GM12878 (cell line): ENCODE data around the gene TRIM16. TPM values are rescaled to one million over a fixed set of nuclear protein-coding genes. Genes with fewer than 3 reads are reported as not detected.
"Not testable (repeated sequence)": the region's sequence is repeated elsewhere in the genome, so short reads cannot be mapped to it uniquely, and the experiment has no call there.

Experiments used
- ATAC-seq: fragments of 200-7000 bp; cut with Tn5 transposase; 3 replicates; pipeline ENCODE4 v1.9.1; 2020; ENCODE audit warnings: mild to moderate bottlenecking, moderate library complexity
- BruUV-seq: library from RNA; stranded (reverse); fragments of 400-500 nt; replicated peaks from 2 replicates; lab custom pipeline; 2021; lab: Mats Ljungman, UMichigan
- CTCF ChIA-PET: fragments of 300-600 bp; sonication (Branson Sonifier 250); formaldehyde crosslinking; extraction: SDS; loops from one replicate; lab custom pipeline; 2021; ENCODE audit warnings: inconsistent platforms; lab: Yijun Ruan, JAX
- POLR2A ChIA-PET: fragments of 350-600 bp; formaldehyde crosslinking; extraction: SDS; loops from one replicate; lab custom pipeline; 2021; ENCODE audit warnings: inconsistent platforms; lab: Charles Lee
- RAD21 ChIA-PET: fragments of 300-600 bp; sonication (Branson Sonifier 250); formaldehyde crosslinking; loops from one replicate; lab custom pipeline; 2023; ENCODE audit warnings: antibody characterized with exemption; ENCODE audit not compliant: unreplicated experiment; lab: Charles Lee
- SMC1A ChIA-PET: fragments of 300-600 bp; sonication (Branson Sonifier 250); formaldehyde crosslinking; loops from one replicate; lab custom pipeline; 2023; ENCODE audit not compliant: unreplicated experiment, uncharacterized antibody; lab: Charles Lee
- DNase-seq: peaks from one replicate; pipeline ENCODE4 v3.0.0-alpha.2; 2011; ENCODE audit warnings: low read depth, low spot score
- FAIRE-seq: peaks from 3 replicates; lab custom pipeline; 2011; peaks lifted over from hg19 to GRCh38; lab: Jason Lieb, UNC
- H2AFZ ChIP-seq: 2 replicates; pipeline ENCODE4 v1.6.0; 2011; ENCODE audit warnings: low read depth, low read length, control low read depth; ENCODE audit not compliant: control insufficient read depth
- H3K27ac ChIP-seq: 2 replicates; pipeline ENCODE4 v1.5.1; 2011; ENCODE audit warnings: control low read depth; ENCODE audit not compliant: control insufficient read depth, insufficient read depth
- H3K27me3 ChIP-seq, 2 experiments: replicated peaks in 1 of 2; 2 replicates each; pipeline versions ENCODE4 v1.6.0 to v1.6.1; 2011; ENCODE audit warnings: low read length in 1 of 2; ENCODE audit not compliant: control insufficient read depth in 2 of 2, insufficient read depth in 2 of 2
- H3K36me3 ChIP-seq, 2 experiments: 2 replicates each; pipeline ENCODE4 v1.5.1; 2011; ENCODE audit warnings: low read length in 1 of 2; ENCODE audit not compliant: control insufficient read depth in 2 of 2, insufficient read depth in 2 of 2
- H3K4me1 ChIP-seq: 2 replicates; pipeline ENCODE4 v1.6.1; 2011; ENCODE audit warnings: mild to moderate bottlenecking, low read length, moderate library complexity, mixed read lengths; ENCODE audit not compliant: control insufficient read depth, insufficient read depth
- H3K4me2 ChIP-seq: 2 replicates; pipeline ENCODE4 v1.6.0; 2011; ENCODE audit warnings: control low read depth; ENCODE audit not compliant: control insufficient read depth, insufficient read depth
- H3K4me3 ChIP-seq: fragments of 200-600 bp; sonication (generic); 2 replicates; pipeline ENCODE4 v1.5.1; 2016
- H3K79me2 ChIP-seq: 2 replicates; pipeline ENCODE4 v1.6.0; 2011; ENCODE audit warnings: low read length; ENCODE audit not compliant: control insufficient read depth, insufficient read depth
- H3K9ac ChIP-seq: 2 replicates; pipeline ENCODE4 v1.8.0; 2011; ENCODE audit warnings: low read length, control low read depth, mixed read lengths; ENCODE audit not compliant: control insufficient read depth, insufficient read depth
- H3K9me3 ChIP-seq: replicated peaks from 3 replicates; pipeline ENCODE4 v1.5.1; 2011; ENCODE audit warnings: mild to moderate bottlenecking, low read length; ENCODE audit not compliant: control insufficient read depth, insufficient read depth
- H4K20me1 ChIP-seq: 2 replicates; pipeline ENCODE4 v1.6.0; 2011; ENCODE audit not compliant: control insufficient read depth, insufficient read depth
- BCL3 ChIP-seq: IDR thresholded peaks from 2 replicates; pipeline ENCODE4 v1.6.1; 2011; ENCODE audit warnings: borderline replicate concordance, low read depth, mild to moderate bottlenecking, moderate library complexity, low read length; ENCODE audit not compliant: insufficient read depth, poor library complexity, severe bottlenecking
- E2F4 ChIP-seq: IDR thresholded peaks from 2 replicates; pipeline ENCODE4 v1.6.1; 2012; ENCODE audit warnings: low read depth, low read length, improper control_type of control experiment
- ESRRA ChIP-seq: IDR thresholded peaks from 2 replicates; pipeline ENCODE4 v1.6.1; 2012; ENCODE audit warnings: mild to moderate bottlenecking, low read length, improper control_type of control experiment
- ETV6 ChIP-seq, 2 experiments: fragments of 450-650 bp in 1 of 2; IDR thresholded peaks in 1 of 2; conservative IDR thresholded peaks in 1 of 2; 2 replicates each; pipeline ENCODE4 v1.6.1; 2014; ENCODE audit warnings: antibody characterized with exemption in 1 of 2, borderline replicate concordance in 1 of 2, low read depth in 1 of 2, mild to moderate bottlenecking in 1 of 2, moderate library complexity in 1 of 2
- NFYA ChIP-seq: IDR thresholded peaks from 2 replicates; pipeline ENCODE4 v1.6.1; 2011; ENCODE audit warnings: low read depth, mild to moderate bottlenecking, low read length, improper control_type of control experiment, borderline replicate concordance
- NFYB ChIP-seq: IDR thresholded peaks from 2 replicates; pipeline ENCODE4 v1.6.1; 2011; ENCODE audit warnings: low read depth, mild to moderate bottlenecking, low read length, improper control_type of control experiment, moderate library complexity; ENCODE audit not compliant: insufficient read depth
- POLR2A ChIP-seq: IDR thresholded peaks from 2 replicates; pipeline ENCODE4 v1.6.1; 2011; ENCODE audit warnings: low read depth, mild to moderate bottlenecking, low read length
- POLR2AphosphoS5 ChIP-seq: IDR thresholded peaks from 2 replicates; pipeline ENCODE4 v1.6.1; 2011; ENCODE audit warnings: mild to moderate bottlenecking, low read length, inconsistent platforms
- ZNF274 ChIP-seq: IDR thresholded peaks from one replicate; pipeline ENCODE4 v1.8.0; 2011; ENCODE audit not compliant: insufficient read length, insufficient read depth
- ZNF622 ChIP-seq: fragments of 450-650 bp; IDR thresholded peaks from 2 replicates; pipeline ENCODE4 v1.6.1; 2017; ENCODE audit warnings: mild to moderate bottlenecking, inconsistent platforms
- WGBS: methylation state at CpG from one replicate; pipeline ENCODE4 v1.1.6; 2016; ENCODE audit warnings: low lambda C conversion rate; ENCODE audit not compliant: insufficient replicate concordance, insufficient coverage; ENCODE audit errors: missing lambda C conversion rate; 5-methylcytosine and 5-hydroxymethylcytosine counted together
- in situ Hi-C: fragments of 300-500 bp; cut with MboI; formaldehyde crosslinking; loops from 9 replicates; pipeline ENCODE4 v1.14.3; 2018; ENCODE audit warnings: mixed read lengths
- intact Hi-C: fragments of 100-400 bp; cut with micrococcal nuclease; formaldehyde crosslinking; loops from one replicate; pipeline ENCODE4 v1.14.2; 2022; ENCODE audit not compliant: unreplicated experiment
- polyA plus RNA-seq, 11 experiments: library from polyadenylated mRNA; depleted of rRNA in 4 of 11; unstranded in 6 of 11; stranded (reverse) in 5 of 11; fragments of >200 nt; fragmentation: Nextera tagmentation in 4 of 11; fragmentation: Illumina TruSeq in 1 of 11; extraction: Ambion mirVana in 4 of 11; extraction: Trizol in 1 of 11; gene quantifications; 1 replicate in 1 of 11; 2 replicates in 10 of 11; pipeline versions ENCODE4 v1.2.1 to v1.2.3, GENCODE V29; 2011 to 2016; ENCODE audit warnings: inconsistent platforms in 2 of 11, missing spikeins in 2 of 11, low read depth in 1 of 11
- total RNA-seq, 4 experiments: library from RNA; depleted of rRNA in 3 of 4; stranded (reverse); fragments of >200 nt in 3 of 4; fragmentation: Illumina TruSeq in 1 of 4; extraction: Trizol in 1 of 4; gene quantifications; 2 replicates each; pipeline versions ENCODE4 v1.2.1 to v1.2.3, GENCODE V29; 2013 to 2021

Gene TRIM16
- total and polyA plus RNA-seq, 10 of the 15 experiments (the other 5 are each of a cell fraction or from before 2014, with no cell fraction given) = 2.6 to 11.9 (median 9.9) TPM

GRCh38 chr17:15669526-15669925 is 14.6 kb downstream of the TRIM16 start:
- H4K20me1 ChIP-seq, H3K27me3 ChIP-seq, H3K36me3 ChIP-seq, H3K4me1 ChIP-seq, H3K27ac ChIP-seq, ATAC-seq, H3K4me2 ChIP-seq, BruUV-seq, POLR2A ChIA-PET, in situ Hi-C loops, DNase-seq, H3K9me3 ChIP-seq, FAIRE-seq, H3K9ac ChIP-seq, H3K4me3 ChIP-seq, intact Hi-C loops, H3K79me2 ChIP-seq, H2AFZ ChIP-seq, CTCF ChIA-PET, SMC1A ChIA-PET, RAD21 ChIA-PET: not testable (repeated sequence)
- whole genome bisulfite sequencing = 74% methylated on average over 3 of the region's 5 CpGs

GRCh38 chr17:15663691-15664090 is 20.4 kb downstream of the TRIM16 start:
- BruUV-seq = no TSS peak
- ChIA-PET SMC1A (no interaction called here), POLR2A (no interaction called here), CTCF (no interaction called here), RAD21 (no interaction called here)
- intact Hi-C loops (no loop called here), in situ Hi-C loops (no loop called here)
- TF ChIP-seq ZNF622 = no peak
- TF ChIP-seq ESRRA = no peak
- TF ChIP-seq BCL3 = no peak
- no peak for TF ChIP-seq ZNF274
- no peak for TF ChIP-seq ETV6 (conservative IDR thresholded peaks at IDR 0.05 in 1 of 2, IDR thresholded peaks at IDR 0.05 in 1 of 2; ENCODE audit: borderline replicate concordance in 1 of 2, low read depth in 1 of 2)
- no peak for TF ChIP-seq E2F4
- TF ChIP-seq POLR2AphosphoS5 = no peak
- no peak for TF ChIP-seq NFYA
- no peak for TF ChIP-seq NFYB
- no peak for TF ChIP-seq POLR2A
- Histone ChIP-seq H3K9me3 (no peaks in the 10 kb centered on the region), H3K27me3 (no peaks in the 10 kb centered on the region), H3K4me1 (peaks cover 7% of the 10 kb centered on the region), H3K9ac (no peak overlapping the region), H3K79me2 (no peaks in the 10 kb centered on the region), H3K27ac (no peak overlapping the region), H3K4me3 (no peak overlapping the region), H2AFZ (no peak overlapping the region), H3K4me2 (no peak overlapping the region), H3K36me3 (peaks cover 3% of the 10 kb centered on the region in 2 experiments; a peak in 3 of 4 replicates), H4K20me1 (no peaks in the 10 kb centered on the region)
- WGBS = 96% methylated on average over 5 of the region's 5 CpGs
- ATAC-seq = no peak
- DNase-seq = no peak
- no peak for FAIRE-seq
